Measurements from ENCODE around the gene TBX4.
"Not testable (repeated sequence)": the region's sequence is repeated elsewhere in the genome, so short reads cannot be mapped to it uniquely, and the experiment has no call there.

The TBX4 gene

GRCh38 chr17:61486135-61487120 lies 34.2 kb downstream of the TBX4 start:
- no peak for DNase-seq

DNA sequence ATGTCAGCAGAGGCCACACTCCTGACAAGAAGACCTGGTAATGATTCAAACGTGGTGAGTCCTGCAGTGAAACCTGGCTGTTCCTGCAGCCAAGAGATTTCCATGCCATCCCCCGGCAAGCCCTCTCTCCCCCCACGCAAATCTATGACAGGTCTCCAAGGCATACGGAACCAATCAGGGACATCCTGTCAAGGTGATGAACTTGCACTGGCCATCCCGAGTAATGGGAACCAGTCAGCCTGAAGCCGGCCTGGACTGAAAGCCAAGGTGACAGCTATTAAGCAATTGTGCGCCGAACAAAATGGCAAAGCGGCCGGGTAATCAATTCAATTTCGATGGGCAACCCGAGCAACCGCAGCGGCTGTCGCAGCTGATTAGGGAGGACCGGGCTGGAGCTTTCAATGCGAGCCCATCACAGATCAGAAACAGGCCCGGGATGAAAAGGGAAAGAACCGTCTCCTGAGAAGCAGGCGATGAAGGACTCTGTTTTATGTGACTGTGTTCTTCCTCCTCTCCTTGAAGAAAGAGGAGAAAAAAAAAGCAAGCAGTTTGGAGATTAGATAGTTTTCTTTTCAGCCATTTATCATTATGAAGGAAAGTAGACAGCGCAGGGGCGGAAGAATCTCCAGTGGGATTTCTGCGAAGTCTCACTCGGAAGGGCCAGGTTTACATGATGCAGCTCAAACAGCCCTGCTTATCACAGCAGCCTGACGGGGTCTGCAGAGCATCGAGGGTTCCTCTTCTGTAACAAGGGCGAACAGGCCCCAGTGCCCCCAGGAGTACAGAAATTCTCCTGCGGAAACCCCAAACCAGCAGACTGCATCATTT lies 35.2 kb downstream of the TBX4 start:
- no peak for DNase-seq

DNA sequence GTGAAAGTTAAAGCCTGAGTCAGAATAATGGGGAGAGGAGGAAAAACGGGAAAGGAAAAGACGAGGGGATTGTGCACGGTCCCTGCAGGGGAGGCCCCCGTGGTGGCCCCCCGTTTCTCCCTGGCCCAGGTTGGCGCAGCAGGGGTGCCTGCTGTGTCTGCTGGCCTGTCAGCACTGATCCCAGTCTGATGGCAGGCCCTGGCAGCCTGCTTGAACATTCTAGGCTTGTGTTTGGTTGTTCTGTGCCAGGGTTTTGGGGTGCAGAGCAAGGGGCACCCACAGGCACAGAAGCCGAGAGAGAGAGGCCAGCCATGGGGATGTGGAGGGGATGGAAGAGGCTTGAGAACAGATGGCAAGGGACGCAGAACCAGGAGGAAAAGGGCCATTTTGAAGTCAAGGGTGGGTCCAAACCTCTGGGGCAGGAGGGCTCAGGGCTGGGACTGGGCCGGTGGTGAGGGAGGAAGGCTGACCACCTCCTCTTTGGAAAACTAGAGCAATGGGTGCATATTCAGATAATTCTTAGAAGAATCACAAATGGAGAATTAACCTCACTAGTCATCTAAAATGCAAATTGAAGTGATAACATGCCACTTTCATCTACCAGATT lies 35.9 kb downstream of the TBX4 start:
- no peak for DNase-seq

DNA sequence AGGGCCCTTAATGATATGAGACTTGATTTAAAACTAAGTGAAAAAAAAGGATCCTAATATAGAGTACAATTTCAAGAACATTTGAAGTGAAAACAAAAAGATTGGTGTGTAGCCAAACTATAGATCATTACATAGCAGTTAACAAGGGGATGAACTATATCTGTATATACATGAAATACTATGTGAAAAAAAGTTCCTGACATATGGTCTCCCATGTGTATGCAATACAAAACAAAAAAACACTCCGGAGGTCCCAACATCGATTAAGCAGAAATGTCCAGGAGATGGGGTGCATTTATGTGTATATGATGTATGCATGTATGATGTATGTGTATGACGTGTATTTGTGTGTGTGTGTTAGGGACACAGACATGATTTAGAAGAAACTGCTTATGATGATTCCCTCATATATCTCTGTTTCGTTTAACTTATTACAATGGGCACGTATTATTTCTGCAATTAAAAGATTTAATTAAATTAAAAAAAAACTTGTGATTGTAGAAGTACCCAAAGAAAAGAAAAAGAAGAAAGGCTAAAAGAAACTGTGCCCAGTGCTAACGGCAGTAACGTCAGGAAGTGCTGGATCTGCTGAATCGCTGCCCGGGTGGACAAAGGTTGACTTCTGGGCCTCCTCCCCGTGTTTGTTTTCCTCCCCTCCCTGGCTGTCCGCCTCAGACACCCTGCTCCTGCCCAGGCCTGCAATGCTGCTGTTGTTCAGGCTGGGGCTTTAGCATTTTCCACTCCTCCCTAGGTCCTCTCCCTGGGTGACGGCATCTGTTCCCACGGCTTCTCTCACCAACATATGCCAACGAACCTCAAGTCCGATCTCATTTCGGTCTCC lies 36.9 kb downstream of the TBX4 start:
- no peak for DNase-seq

GRCh38 chr17:61489719-61490490 lies 37.7 kb downstream of the TBX4 start:
- DNase-seq: no peak

DNA sequence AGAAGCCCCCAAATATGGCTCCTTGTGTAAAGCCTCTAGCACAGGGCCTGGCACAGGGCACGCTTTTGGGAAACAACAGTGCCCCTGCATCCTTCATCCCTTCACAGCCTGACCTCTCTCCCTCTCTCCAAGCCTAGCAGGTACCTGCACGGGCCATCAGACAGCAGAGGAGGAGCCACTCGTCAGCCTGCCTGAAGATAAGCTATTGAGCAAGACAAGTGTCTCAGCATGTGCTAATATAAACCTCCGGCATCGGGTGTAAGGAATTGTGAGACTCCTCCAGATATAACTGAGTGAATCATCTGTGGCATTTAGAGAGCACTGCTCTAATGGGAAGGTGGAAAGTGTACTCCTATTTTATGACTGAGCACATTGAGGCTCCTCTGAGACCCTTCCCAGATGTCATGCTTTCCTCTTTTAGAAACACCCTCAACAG lies 38.3 kb downstream of the TBX4 start:
- DNase-seq: no peak

DNA sequence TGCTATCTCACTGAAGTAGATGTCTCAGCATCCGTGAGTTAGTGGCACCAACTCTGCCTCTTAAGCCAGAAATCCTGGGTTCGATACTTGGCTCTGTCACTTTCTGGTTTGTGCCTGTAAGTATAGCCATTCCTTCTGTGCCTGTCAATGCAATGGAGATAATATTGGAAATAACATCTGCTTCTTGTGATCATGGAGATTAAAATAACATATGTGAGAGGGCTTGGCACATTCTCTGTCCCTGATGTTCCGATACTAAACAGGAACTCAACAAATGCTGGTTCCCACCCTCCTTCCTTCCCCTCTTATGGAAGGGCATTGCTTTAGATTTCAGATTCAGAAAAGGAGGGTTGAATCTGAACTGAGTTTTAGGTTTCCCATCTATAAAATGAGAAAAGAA lies 39.8 kb downstream of the TBX4 start:
- DNase-seq: no peak

DNA sequence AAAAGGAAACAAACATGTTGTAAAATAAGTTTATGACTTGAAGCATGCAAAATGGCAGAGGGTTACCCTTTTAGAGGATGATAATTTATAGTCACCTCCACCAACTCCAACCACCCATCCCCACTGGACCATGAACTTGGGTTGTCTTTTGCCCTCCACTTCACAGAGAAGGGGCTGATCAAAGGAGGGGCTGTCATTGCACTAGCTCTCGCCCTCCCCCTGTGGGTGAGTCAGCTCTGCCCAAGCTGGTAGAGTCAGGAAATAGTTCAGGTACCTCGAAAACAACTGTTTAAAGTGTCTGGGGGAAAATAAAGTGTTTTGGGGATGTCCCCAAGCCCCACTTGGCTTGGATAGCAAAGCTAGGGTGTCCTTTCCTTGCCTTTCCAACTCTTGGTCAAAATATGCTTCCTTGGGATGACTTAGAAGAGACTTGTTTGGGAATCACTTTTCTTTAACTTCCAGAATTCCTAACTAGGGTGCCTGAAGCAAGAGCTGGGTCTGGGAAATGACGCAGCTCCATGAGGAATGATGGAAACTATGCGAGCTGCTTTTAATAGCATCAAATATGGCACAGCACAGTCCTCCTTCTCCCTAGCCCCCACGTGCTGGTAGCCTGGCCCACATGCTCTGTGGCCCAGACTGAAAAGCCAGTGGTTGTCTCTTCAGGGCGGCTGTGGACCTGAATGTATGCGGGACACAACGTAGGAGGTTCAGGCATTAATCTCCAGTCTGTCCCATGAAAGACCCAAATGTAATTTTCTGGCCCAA lies 40.7 kb downstream of the TBX4 start:
- DNase-seq: no peak

GRCh38 chr17:61493830-61494324 lies 41.7 kb downstream of the TBX4 start:
- not testable (repeated sequence) for DNase-seq

DNA sequence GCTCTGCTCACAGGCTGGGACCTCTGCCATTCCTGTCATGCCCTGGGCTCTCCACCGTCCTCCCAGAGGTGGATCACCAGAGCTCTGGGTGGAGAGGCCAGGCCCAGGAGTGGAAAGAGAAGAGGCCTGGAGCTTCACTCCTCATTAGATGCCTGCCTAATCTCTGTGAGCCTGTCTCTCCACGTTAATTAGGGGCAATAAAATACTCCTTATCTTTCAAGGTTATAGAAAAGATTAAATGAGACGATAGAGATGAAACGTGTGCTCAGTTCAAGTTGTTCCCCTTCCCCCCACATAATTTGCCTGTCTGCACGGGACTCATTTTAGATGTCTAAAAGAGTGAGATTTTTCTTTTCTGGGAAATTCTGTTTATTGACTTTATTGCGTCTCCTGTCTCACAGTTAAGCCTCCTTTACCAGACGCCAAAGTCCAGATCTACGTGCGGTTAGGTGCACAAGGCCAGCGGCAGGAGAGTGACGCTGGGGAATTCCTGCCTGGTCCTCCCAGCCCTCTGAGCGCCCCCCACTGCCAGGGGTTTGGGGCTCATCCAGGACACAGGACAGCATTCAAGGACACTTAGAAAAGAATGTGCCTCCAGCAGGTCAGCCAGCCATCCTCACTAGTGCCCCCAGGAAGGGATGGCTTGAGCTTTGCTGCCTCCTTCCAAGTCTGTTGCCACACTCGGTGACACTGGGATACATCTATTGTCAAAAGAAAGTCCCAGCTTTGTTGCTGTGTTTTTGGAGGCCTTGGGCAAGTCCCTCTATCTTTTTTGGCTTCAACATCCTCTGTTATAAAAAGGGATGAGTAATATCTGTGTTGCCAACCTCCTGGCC lies 42.3 kb downstream of the TBX4 start:
- DNase-seq: no peak

- DNase-seq: no peak
Measured at GRCh38 chr17:61495161-61495857, 43.1 kb downstream of the TBX4 start.

GRCh38 chr17:61496174-61496956 lies 44.1 kb downstream of the TBX4 start:
- no peak for DNase-seq

- no peak for DNase-seq
Measured at GRCh38 chr17:61496957-61497653, 44.9 kb downstream of the TBX4 start.

- no peak for DNase-seq
Measured at GRCh38 chr17:61498042-61498994, 46.1 kb downstream of the TBX4 start.

DNA sequence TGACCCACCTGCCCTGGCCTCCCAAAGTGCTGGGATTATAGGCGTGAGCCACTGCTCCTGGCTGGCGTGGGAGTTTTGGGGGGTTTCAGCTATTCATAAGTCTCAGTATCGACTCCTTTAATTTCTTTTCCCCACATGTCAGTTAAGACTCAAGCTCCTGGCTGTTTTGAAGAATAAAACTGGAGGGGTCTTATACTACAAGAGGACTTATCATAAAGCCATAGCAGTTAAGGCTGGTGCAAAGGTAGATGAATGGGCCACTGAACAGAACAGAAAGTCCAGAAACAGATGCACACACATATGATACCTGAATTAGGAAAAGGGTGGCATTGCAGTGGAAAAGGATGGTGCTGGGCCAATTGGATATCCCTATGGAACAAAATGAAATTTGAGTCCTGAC lies 47.4 kb downstream of the TBX4 start:
- DNase-seq: no peak

DNA sequence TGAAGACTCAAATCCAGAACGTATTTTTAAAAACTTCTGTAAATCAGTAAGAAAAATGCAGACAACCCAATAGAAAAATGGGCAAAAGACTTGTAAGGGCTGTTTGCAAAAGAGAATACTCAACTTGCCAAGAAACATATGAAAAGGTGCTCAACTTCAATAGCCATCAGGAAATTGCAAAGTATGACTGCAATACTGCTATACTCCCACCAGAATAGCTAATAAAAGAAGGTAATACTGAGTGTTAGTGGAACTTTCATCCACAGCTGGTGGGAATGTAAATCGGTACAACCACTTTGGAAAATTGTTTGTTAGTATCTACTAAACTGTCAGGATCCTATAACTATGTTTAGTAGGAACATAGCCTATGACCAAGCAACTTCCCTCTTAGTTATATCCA lies 48.1 kb downstream of the TBX4 start:
- no peak for DNase-seq
